H1 (cell line): ENCODE measurements around the gene EIF4EBP3. TPM values are rescaled to one million over a fixed set of nuclear protein-coding genes. Genes with fewer than 3 reads are reported as not detected.

ENCODE experiments used
- RAD21 ChIP-seq, 2 experiments: IDR thresholded peaks in 1 of 2; conservative IDR thresholded peaks in 1 of 2; 2 replicates each; pipeline ENCODE4 v1.6.1; 2011; ENCODE audit warnings: low read depth in 2 of 2, low read length in 2 of 2, improper control_type of control experiment in 1 of 2, inconsistent platforms in 1 of 2, mild to moderate bottlenecking in 1 of 2, moderate library complexity in 1 of 2
- polyA plus RNA-seq, 7 experiments: library from polyadenylated mRNA; depleted of rRNA in 3 of 7; stranded (reverse) in 5 of 7; unstranded in 2 of 7; fragments of >200 nt in 5 of 7; fragments of 200-250 nt in 2 of 7; gene quantifications; 1 replicate in 5 of 7; 2 replicates in 1 of 7; 4 replicates in 1 of 7; pipeline versions ENCODE4 v1.2.1 to v1.2.3, GENCODE V29; 2011 to 2013; ENCODE audit warnings: missing spikeins in 2 of 7, mixed read lengths in 2 of 7
- total RNA-seq: library from RNA; stranded (reverse); fragmentation: NEBNext Ultra II Directional; extraction: Animal tissue kit (Norgen Biotek cat#: 25700); gene quantifications from 2 replicates; pipeline ENCODE4 v1.2.1, GENCODE V29; 2021

Gene EIF4EBP3
- total and polyA plus RNA-seq, 2 of the 8 experiments (the other 6 are each of a cell fraction or from before 2014, with no cell fraction given): 11.1 to 11.7 TPM

DNA sequence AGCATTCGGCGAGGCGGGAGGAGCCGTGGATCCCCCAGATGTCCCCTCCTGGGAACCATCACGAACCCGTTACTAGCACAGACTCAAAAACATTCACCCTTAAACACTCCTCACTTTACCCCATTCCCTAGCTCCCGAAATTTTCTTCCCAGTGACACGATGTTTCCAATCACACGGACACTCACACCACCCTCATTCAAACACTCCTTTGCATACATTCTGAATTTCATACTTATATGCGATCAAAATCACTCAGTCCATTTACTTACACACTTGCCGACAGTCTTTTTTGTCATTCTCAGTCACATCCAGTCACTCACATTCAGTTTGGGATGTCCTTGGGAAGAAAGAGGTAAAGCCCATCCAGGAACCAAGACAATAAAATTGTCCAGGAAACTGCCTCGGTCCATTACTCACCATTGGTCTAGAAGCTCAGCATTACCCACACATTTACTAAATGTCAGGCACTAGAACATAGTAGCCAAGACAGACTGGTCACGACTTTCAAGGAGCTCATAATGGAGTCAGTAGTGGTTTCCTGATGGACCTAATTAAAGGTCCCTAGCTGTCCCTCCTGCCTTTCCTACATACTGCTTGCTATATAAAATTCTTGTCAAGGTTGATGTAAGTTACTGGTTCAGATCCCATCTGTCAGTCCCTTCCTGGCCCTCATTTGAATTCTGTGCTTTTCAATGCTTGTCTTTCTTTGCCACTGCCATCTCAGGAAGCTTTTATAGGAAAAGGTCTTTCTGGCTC, 17.7 kb downstream of the EIF4EBP3 start (continued):
- TF ChIP-seq RAD21 (IDR thresholded peaks at IDR 0.05 in 1 of 2, conservative IDR thresholded peaks at IDR 0.05 in 1 of 2; ENCODE audit: low read depth in 2 of 2, low read length in 2 of 2): no peak
